ENCODE results near the gene NPFF.
"Not testable (repeated sequence)": the region's sequence is repeated elsewhere in the genome, so short reads cannot be mapped to it uniquely, and the experiment has no call there.

NPFF gene

GRCh38 chr12:53483225-53483978 is 23.9 kb downstream of the NPFF start:
- no peak for DNase-seq
- intact Hi-C loops (cut with DNase I), result no loop called here

- no peak for DNase-seq
- intact Hi-C loops (cut with DNase I), result no loop called here
Measured at GRCh38 chr12:53482626-53483168, 24.6 kb downstream of the NPFF start.

- no peak for DNase-seq
- intact Hi-C loops (cut with DNase I), result no loop called here
Measured at GRCh38 chr12:53481939-53482586, 25.2 kb downstream of the NPFF start.

GRCh38 chr12:53481458-53481857 is 25.8 kb downstream of the NPFF start:
- DNase-seq, result peak in 1 of 42 donors; percentile 3
- intact Hi-C loops (cut with DNase I), result not testable (repeated sequence)

- intact Hi-C loops (cut with DNase I), result no loop called here
- DNase-seq, result no peak
Measured at GRCh38 chr12:53480491-53481442, 26.5 kb downstream of the NPFF start.

GRCh38 chr12:53479331-53479730 is 28.0 kb downstream of the NPFF start:
- no peak for DNase-seq
- intact Hi-C loops (cut with DNase I), result no loop called here

GRCh38 chr12:53478865-53479264 is 28.4 kb downstream of the NPFF start:
- DNase-seq, result no peak
- intact Hi-C loops (cut with DNase I), result no loop called here

- intact Hi-C loops (cut with DNase I), result no loop called here
- DNase-seq, result no peak
Measured at GRCh38 chr12:53476769-53477209, 30.5 kb downstream of the NPFF start.

GRCh38 chr12:53474819-53475218 is 32.5 kb downstream of the NPFF start:
- peak in 1 of 42 donors; percentile 47 for DNase-seq

GRCh38 chr12:53474077-53474476 is 33.2 kb downstream of the NPFF start:
- DNase-seq, result no peak
- intact Hi-C loops (cut with DNase I), result no loop called here

More at GRCh38 chr12:53474819-53475218, 32.5 kb downstream of the NPFF start:
- intact Hi-C loops (cut with DNase I), result no loop called here

- intact Hi-C loops (cut with DNase I), result no loop called here
- no peak for DNase-seq
Measured at GRCh38 chr12:53472056-53472582, 35.2 kb downstream of the NPFF start.

- intact Hi-C loops (cut with DNase I), result no loop called here
- DNase-seq, result no peak
Measured at GRCh38 chr12:53468282-53468681, 39.0 kb downstream of the NPFF start.

GRCh38 chr12:53467880-53468279 is 39.4 kb downstream of the NPFF start:
- DNase-seq, result no peak
- intact Hi-C loops (cut with DNase I), result no loop called here

- DNase-seq, result no peak
- intact Hi-C loops (cut with DNase I), result no loop called here
Measured at GRCh38 chr12:53467082-53467481, 40.2 kb downstream of the NPFF start.

GRCh38 chr12:53466640-53467039 is 40.6 kb downstream of the NPFF start:
- no peak for DNase-seq
- intact Hi-C loops (cut with DNase I), result no loop called here

- DNase-seq, result no peak
- intact Hi-C loops (cut with DNase I), result no loop called here
Measured at GRCh38 chr12:53465679-53466078, 41.6 kb downstream of the NPFF start.

GRCh38 chr12:53464685-53465418 is 42.4 kb downstream of the NPFF start:
- no peak for DNase-seq
- intact Hi-C loops (cut with DNase I), result no loop called here

- intact Hi-C loops (cut with DNase I), result no loop called here
- no peak for DNase-seq
Measured at GRCh38 chr12:53463802-53464560, 43.3 kb downstream of the NPFF start.

All from head of caudate nucleus (tissue), 42 donors.